Skin of body (tissue), 2 donors: ENCODE data around the gene SHE. TPM values are rescaled to one million over a fixed set of nuclear protein-coding genes. Genes with fewer than 3 reads are reported as not detected.
"Not testable (repeated sequence)": the region's sequence is repeated elsewhere in the genome, so short reads cannot be mapped to it uniquely, and the experiment has no call there.

Experiments used
- DNase-seq: peaks from one replicate; lab custom pipeline; 2025; lab: John Stamatoyannopoulos, UW
- total RNA-seq: library from RNA; depleted of rRNA; stranded (reverse); fragments of >200 nt; gene quantifications from one replicate; pipeline ENCODE4 v1.2.3, GENCODE V29; 2014

Gene SHE
- total RNA-seq, 1 donor from 2014 or later: 5.4 TPM

DNA sequence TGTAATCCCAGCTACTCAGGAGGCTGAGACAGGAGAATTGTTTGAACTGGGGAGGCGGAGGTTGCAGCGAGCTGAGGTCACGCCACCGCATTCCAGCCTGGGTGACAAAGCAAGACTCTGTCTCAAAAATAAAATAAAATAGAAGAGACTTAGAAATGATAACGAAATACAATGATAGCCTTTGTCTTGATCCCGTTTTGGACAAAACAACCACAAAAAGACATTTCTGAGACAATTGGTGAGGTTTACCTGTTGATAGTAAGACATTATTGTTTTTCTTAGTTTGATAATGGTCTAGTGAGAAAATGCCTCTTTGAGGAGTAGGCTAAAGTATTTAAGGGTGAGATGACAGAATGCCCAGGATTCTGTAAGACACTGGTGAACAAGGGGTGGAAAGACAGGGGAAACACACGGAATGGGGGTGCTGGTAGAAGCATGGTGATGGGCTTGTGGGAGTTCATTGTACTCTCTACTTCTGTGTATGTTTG lies 11.9 kb upstream of the SHE start:
- DNase-seq: no peak

DNA sequence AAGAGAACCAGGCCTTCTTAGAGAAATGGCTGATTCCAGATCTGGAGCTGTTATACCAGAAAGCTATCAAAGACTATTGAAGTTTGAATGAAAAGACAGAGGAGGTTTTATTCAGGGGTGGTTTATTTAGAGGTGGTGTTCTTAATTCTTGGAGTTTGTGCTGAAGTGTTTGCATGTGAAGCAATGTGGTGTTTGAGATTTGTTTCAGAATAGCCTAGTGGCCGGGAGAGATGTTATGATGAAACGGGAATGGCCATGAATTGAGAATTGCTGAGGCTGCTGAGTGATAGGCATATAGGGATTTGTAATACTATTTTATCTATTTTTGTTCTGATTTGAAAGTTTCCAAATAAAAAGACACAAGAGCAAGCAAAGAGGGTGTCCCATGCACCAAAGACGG lies 10.5 kb upstream of the SHE start:
- DNase-seq: no peak

GRCh38 chr1:154503898-154504297 lies 1.7 kb upstream of the SHE start:
- no peak for DNase-seq

DNA sequence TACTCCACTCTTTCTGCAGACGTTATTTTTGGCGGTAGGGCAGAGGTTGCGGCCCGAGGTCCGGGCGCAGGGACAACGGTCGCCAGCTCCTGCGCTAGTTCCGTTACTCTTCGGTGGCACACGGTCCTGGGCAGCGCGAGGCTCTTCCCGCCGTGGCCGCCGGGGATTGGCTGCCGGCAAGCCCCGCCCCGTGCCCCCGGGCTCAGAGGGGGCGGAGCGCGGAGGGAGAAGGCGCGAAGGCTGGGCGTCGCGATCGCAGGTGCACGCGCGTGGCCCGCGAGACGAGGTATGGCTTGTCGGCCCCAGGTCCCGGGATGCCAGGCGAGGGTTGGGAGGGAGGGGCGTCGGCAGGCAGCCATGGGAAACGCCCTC lies 518 bp upstream of the SHE start:
- no peak for DNase-seq

DNA sequence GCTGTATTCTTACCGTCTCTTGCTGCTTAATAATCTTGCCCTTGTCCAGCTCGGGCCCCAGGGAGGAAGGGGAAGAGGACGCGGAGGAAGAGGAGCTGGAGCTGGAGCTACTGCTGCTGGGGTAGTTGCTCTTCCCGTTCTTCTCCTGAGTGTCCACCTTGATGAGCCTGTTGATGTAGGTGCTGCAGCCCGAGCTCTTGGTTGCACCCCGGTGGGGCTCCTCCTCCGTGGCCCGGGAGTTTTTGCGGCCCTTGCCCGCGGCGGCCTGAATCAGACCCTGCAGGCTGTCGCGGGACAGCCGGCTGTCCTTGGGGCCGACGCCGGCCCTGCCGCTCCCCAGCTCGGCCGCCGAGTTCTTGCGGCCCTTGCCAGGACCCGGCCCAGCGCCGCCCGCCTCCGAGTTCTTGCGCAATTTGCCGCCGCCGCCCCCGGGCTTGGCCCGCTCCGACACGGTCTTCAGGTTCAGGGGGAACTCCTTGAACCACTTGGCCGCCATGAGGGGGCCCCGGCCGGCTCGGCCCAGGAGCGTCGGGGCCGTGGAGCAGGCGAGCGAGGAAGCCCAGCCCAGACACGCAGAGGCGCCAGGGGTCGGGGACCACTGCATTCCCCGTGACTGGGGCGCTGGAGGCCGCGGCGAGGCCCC lies 668 bp downstream of the SHE start:
- DNase-seq: no peak

DNA sequence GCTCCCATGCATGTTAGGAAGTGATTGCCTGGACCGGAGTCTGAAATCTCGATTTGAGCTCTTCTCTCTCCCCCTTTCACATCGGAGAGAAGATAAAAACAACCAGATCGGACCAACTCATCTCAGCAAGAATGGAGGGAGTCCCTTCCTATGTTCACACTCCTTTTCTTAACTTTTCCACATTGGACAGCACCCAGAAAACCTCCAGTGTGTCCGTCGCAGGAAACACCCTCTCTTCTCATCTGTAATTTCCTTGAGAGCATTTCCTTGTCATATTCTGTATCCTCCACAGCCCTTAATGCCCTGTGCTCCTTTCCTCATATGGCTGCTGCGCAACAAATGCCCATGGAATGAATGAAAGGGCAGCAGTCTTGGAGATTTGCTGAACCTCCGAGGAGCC lies 1.7 kb downstream of the SHE start:
- no peak for DNase-seq

DNA sequence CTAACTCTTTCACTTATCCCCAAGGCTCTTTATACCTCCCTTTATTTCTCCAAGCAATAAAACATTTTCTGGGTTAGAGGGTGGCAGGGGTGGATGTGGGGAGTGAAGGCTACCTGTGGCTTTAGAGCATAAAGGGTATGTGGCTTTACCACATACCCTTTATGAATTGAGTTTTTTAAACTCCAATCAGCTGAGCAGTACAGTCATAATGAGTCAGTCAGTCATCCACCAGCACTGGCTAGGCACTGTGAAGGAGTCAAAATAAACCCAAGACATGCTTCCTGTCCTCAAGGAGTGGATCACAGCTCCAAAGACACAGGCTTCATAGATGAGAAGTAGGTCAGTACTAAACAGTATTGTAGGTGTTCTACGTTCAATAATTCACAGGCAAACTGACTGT lies 2.8 kb downstream of the SHE start:
- DNase-seq: no peak

DNA sequence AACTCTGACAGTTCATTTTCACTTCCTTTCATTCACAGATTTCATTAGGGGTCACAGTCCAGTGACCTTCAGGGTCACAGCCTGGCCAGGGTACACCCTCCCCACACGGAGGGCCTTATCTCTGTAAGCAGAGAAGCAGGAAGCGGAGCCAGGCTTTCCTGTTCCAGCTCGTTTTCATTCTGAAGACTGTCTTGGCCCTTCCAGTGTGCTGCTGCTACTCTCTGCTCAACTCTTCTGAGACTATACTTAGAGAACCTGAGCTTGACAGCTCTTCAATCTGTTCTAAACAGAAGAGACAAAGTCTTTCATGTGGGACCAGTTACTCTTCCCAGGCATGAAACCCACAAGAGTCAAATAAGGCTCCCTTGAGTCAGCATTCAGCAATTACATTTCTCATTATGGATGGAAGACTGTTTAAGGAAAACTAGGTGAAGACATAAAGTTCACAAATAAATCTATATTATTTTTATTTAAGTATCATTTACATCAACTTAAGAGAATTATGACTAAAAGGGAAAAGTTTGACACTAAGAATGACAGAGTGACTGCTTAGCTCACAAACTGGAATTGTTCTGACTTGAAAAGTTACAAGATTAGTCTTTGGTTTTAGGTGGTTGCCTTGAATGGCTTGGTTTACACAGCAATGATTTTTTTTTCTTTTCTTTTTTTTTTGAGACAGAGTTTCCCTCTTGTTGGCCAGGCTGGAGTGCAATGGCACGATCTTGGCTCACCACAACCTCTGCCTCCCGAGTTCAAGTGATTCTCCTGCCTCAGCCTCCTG lies 5.0 kb downstream of the SHE start:
- DNase-seq: no peak

- no peak for DNase-seq
These were observed 5.8 kb downstream of the SHE start for GRCh38 chr1:154496383-154496782.

- DNase-seq: no peak
These were observed 6.5 kb downstream of the SHE start for GRCh38 chr1:154495496-154496273.

DNA sequence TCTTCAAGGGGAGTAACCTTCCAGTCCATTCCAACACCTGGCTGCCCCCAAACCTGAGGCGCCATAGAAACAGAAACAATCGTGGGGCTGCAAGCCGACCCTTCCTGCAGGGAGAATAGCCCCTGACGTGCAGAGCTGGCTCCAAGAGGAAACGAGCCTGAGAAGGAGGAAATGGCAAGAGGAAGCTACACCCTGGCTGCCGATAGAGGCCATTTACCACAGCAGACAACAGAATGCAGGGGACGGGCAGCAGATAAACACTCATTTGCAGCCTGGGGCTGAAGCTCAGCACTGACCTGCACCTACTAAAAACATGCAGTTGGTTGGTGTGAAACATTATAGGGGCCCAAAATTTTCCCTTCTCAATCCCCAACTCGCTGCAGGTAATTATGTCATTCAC lies 8.9 kb downstream of the SHE start:
- DNase-seq: no peak

DNA sequence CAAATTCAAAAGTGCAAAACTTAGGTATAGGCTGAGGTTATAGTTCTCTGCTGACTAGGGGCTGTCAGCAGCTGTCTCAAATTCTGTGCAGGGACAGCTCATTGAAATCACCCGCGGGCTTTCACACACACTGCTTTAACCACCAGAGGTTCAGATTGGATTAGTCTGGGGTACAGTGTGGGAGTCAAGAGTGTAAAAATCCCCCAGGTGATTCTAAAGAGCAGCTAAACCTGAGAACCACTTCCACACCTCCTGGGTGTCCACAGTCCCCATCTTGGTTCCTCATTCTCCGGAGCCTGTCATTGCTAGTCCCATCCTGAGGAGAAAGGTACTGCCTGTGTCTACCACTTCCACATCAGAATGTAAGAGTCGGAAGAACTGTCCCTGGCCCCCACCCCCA lies 10.1 kb downstream of the SHE start:
- DNase-seq: no peak

GRCh38 chr1:154490317-154490716 lies 11.9 kb downstream of the SHE start:
- no peak for DNase-seq

DNA sequence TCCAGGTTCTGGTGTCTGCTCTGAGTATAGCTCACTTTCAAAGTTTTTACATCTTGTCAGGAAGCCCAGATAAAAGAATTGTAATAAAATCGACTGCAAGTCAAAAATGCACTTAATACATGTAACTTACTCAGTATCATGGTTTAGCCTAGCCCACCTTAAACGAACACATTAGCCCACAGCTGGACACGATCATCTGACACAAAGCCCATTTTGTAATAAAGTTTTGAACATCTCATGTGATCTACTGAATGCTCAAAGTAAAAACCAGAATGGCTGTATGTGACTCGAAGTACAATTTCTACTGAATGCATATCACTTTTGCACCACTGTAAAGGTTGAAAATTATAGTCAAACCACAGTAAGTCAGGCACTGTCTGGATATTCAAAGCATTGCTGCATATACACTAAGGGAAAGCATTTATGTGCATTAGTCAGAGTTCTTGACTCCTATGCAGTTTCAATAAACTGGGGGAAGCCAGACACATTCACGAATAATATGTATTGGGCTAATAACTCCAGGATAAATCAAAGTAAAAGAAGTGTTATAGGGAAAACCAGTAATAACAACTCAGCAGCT lies 12.4 kb downstream of the SHE start:
- DNase-seq: no peak

- no peak for DNase-seq
These were observed 13.3 kb downstream of the SHE start for GRCh38 chr1:154488922-154489321.

- DNase-seq: not testable (repeated sequence)
These were observed 15.5 kb downstream of the SHE start for GRCh38 chr1:154486756-154487155.

GRCh38 chr1:154485910-154486496 lies 16.2 kb downstream of the SHE start:
- DNase-seq: no peak

DNA sequence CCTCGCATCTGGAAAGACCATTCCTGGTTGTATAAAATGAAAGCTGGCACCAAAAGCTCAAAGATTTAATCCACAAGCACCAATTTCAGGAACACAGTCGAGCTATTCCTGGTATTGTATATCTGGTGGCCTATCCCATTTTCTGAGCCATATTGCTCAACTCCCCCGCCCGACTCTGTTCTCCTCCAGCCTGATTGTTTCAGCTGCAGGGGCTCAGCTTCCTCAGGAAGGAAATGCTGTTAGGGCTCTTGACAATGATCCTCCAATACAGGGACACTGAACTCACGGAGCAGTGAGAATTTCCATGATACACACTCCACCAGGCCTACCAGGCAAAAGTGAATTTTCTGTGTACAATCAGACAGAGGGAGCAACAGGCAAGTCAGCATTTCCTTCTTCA lies 17.1 kb downstream of the SHE start:
- no peak for DNase-seq

DNA sequence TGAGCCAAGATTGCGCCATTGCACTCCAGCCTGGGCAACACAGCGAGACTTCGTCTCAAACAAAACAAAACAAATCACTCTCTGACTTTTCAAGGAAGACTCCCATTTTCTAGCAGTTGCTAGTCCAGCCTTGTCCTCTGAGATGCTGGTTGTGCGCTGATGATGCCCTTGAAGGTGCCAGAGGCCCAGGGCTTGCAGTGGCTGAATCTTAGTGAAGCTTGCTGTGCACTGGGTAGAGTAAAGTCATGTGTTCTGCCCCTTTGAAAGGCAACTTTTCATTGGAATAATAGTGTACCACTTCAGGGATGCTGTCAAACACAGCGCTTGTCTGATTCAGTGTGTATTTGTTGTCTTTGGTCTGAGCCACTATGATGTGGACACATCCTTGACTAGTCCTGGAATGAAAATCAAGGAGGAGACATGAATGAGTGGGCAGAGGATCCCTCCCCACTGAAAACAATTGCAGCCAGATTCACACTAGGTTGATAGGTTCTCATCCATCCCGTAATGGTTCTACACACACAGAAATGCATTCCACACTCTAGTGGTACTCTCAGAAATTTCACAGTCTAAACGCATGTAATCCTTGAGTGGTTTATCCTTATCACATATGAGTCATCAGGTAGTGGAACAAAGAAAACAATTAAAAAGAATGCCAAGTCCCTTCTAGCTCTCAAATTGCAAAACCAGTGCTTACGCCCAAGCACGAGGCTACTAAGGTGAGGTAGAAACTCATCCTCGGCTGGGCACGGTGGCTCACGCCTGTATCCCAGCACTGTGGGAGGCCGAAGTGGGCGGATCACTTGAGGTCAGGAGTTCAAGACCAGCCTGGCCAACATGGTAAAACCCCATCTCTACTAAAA lies 18.0 kb downstream of the SHE start:
- DNase-seq: no peak

DNA sequence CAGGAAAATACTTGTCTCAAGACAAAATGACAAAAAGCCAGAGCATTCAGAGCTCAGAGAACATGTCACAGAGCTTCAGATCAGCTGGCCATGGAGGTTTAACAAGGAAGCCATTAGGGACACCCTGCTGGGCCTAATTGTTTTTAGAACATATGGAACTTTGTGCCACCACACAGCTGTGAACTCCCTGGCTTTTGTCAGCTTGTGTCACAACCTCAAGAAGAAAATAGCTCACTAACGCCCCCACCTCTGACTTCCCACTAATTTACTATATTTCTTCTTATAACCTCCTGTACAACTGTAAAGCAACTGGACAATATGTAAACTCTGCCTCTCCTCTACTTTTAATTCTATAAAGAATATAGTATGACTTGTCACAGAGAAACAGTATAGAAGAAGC lies 21.2 kb downstream of the SHE start:
- DNase-seq: no peak
